Measurements from ENCODE around the gene CYLD.

CYLD gene

GRCh38 chr16:50848755-50849514 is 107.0 kb downstream of the CYLD start:
- no peak for DNase-seq
